Endodermal cell (in vitro differentiated cells): Measurements from ENCODE around the gene SLC16A1. TPM values are rescaled to one million over a fixed set of nuclear protein-coding genes. Genes with fewer than 3 reads are reported as not detected.

Experiments used
- DNase-seq: peaks from one replicate; pipeline ENCODE4 v3.0.0-alpha.2; 2017
- H3K27ac ChIP-seq: 2 replicates; pipeline ENCODE4 v1.5.1; 2013; ENCODE audit warnings: mild to moderate bottlenecking, low read depth, low read length, moderate library complexity
- H3K27me3 ChIP-seq: 2 replicates; pipeline ENCODE4 v1.6.1; 2013; ENCODE audit warnings: mild to moderate bottlenecking, low read length, moderate library complexity; ENCODE audit not compliant: insufficient read depth, control insufficient read depth, poor library complexity, severe bottlenecking
- H3K36me3 ChIP-seq: 2 replicates; pipeline ENCODE4 v1.7.0; 2013; ENCODE audit warnings: mild to moderate bottlenecking, low read length, moderate library complexity; ENCODE audit not compliant: control insufficient read depth, insufficient read depth
- H3K4me1 ChIP-seq: one replicate; pipeline ENCODE4 v1.7.0; 2013; ENCODE audit warnings: low read length; ENCODE audit not compliant: control insufficient read depth, insufficient read depth
- H3K4me3 ChIP-seq: 2 replicates; pipeline ENCODE4 v1.5.1; 2013; ENCODE audit warnings: mild to moderate bottlenecking, low read length, moderate library complexity
- H3K9ac ChIP-seq: 2 replicates; pipeline ENCODE4 v1.6.1; 2013; ENCODE audit warnings: mild to moderate bottlenecking, low read length, moderate library complexity; ENCODE audit not compliant: poor library complexity, severe bottlenecking; ENCODE audit errors: extremely low read depth
- H3K9me3 ChIP-seq: 2 replicates; pipeline ENCODE4 v1.6.1; 2013; ENCODE audit warnings: mild to moderate bottlenecking, low read length, moderate library complexity; ENCODE audit not compliant: control insufficient read depth
- H3K27ac Mint-ChIP-seq: 2 replicates; pipeline ENCODE4 v1.8.0; 2020; ENCODE audit warnings: mixed read lengths
- H3K27me3 Mint-ChIP-seq: 2 replicates; pipeline ENCODE4 v1.8.0; 2021; ENCODE audit warnings: mild to moderate bottlenecking, mixed read lengths; ENCODE audit not compliant: insufficient read depth
- H3K36me3 Mint-ChIP-seq: 2 replicates; pipeline ENCODE4 v1.8.0; 2020; ENCODE audit warnings: low read depth, mixed read lengths
- H3K4me1 Mint-ChIP-seq: 2 replicates; pipeline ENCODE4 v1.8.0; 2020; ENCODE audit warnings: mixed read lengths
- H3K4me3 Mint-ChIP-seq: 2 replicates; pipeline ENCODE4 v1.8.0; 2020; ENCODE audit warnings: mild to moderate bottlenecking, moderate library complexity, mixed read lengths
- H3K9me3 Mint-ChIP-seq: 2 replicates; pipeline ENCODE4 v1.8.0; 2020; ENCODE audit warnings: mild to moderate bottlenecking, mixed read lengths
- CTCF ChIP-seq: fragments of 200-600 bp; sonication (generic); conservative IDR thresholded peaks from 2 replicates; pipeline ENCODE4 v1.5.0; 2021; ENCODE audit warnings: antibody characterized with exemption, mild to moderate bottlenecking
- WGBS, 2 experiments: methylation state at CpG; one replicate each; pipeline versions ENCODE4 v1.1.5 to v1.1.7; 2013; ENCODE audit warnings: missing lambda C conversion rate in 2 of 2, mixed read lengths in 1 of 2; ENCODE audit not compliant: insufficient coverage in 1 of 2, insufficient read length in 1 of 2; 5-methylcytosine and 5-hydroxymethylcytosine counted together
- total RNA-seq, 2 donors: library from RNA; stranded (reverse); fragmentation: NEBNext Ultra II Directional in 1 of 2; extraction: Animal tissue kit (Norgen Biotek cat#: 25700) in 1 of 2; gene quantifications; 2 replicates in 1 of 2; 3 replicates in 1 of 2; pipeline ENCODE4 v1.2.1, GENCODE V29; 2021

SLC16A1 gene
- total RNA-seq, 2 donors from 2014 or later, result 229 to 248 TPM

GRCh38 chr1:112896783-112897182 lies 59.2 kb downstream of the SLC16A1 start:
- Histone ChIP-seq H3K27ac (no peak overlapping the region), H3K27me3 (no peaks in the 10 kb centered on the region), H3K4me3 (peak overlapping the region; percentile 73), H3K9ac (no peak overlapping the region), H3K36me3 (no peaks in the 10 kb centered on the region), H3K4me1 (no peaks in the 10 kb centered on the region), H3K9me3 (peaks cover 66% of the 10 kb centered on the region)
- Mint-ChIP-seq H3K27me3 (peaks cover 3% of the 10 kb centered on the region), H3K4me1 (peaks cover 6% of the 10 kb centered on the region), H3K36me3 (peaks cover 33% of the 10 kb centered on the region), H3K4me3 (no peak overlapping the region), H3K27ac (no peak overlapping the region), H3K9me3 (peaks cover 69% of the 10 kb centered on the region)
- no peak for DNase-seq
- TF ChIP-seq CTCF, result no peak

DNA sequence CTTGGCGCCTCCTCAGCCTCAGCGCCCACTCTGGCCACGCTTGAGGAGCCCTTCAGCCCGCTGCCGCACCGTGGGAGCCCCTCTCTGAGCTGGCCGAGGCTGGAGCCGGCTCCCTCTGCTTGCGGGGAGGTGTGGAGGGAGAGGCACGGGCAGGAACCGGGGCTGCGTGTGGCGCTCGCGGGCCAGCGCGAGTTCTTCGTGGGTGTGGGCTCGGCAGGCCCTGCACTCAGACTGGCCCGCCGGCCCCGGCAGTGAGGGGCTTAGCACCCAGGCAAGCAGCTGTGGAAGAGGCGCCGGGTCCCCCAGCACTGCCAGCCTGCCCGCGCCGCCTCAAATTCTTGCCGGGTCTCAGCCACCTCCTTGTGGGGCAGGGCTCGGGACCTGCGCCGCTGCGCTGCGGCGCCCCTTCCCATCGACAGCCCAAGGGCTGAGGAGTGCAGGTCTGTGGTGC lies 61.4 kb downstream of the SLC16A1 start:
- peaks cover 50% of the 10 kb centered on the region for H3K9me3 ChIP-seq
- H3K27me3 ChIP-seq, result no peaks in the 10 kb centered on the region
- Mint-ChIP-seq H3K4me1 (peaks cover 6% of the 10 kb centered on the region), H3K27ac (no peak overlapping the region), H3K36me3 (peaks cover 27% of the 10 kb centered on the region), H3K9me3 (peaks cover 53% of the 10 kb centered on the region), H3K27me3 (peaks cover 3% of the 10 kb centered on the region), H3K4me3 (no peak overlapping the region)
- no peaks in the 10 kb centered on the region for H3K4me1 ChIP-seq
- H3K4me3 ChIP-seq, result peak overlapping the region; percentile 51
- no peak for TF ChIP-seq CTCF
- H3K36me3 ChIP-seq, result no peaks in the 10 kb centered on the region
- 93 to 95% methylated on average over 17 to 35 of the region's 35 CpGs for WGBS, 2 experiments
- no peak overlapping the region for H3K27ac ChIP-seq
- H3K9ac ChIP-seq, result no peak overlapping the region
- DNase-seq, result no peak

GRCh38 chr1:112894010-112894292 lies 62.0 kb downstream of the SLC16A1 start:
- peaks cover 46% of the 10 kb centered on the region for H3K9me3 ChIP-seq
- 92% methylated on average over 3 of the region's 3 CpGs for WGBS, 2 experiments
- peak overlapping the region; percentile 51 for H3K4me3 ChIP-seq
- no peaks in the 10 kb centered on the region for H3K27me3 ChIP-seq
- Mint-ChIP-seq H3K27ac (no peak overlapping the region), H3K9me3 (peaks cover 49% of the 10 kb centered on the region), H3K4me3 (no peak overlapping the region), H3K27me3 (peaks cover 3% of the 10 kb centered on the region), H3K36me3 (peaks cover 23% of the 10 kb centered on the region), H3K4me1 (peaks cover 6% of the 10 kb centered on the region)
- no peak for DNase-seq
- no peaks in the 10 kb centered on the region for H3K36me3 ChIP-seq
- H3K9ac ChIP-seq, result no peak overlapping the region
- no peaks in the 10 kb centered on the region for H3K4me1 ChIP-seq
- no peak overlapping the region for H3K27ac ChIP-seq
- no peak for TF ChIP-seq CTCF
